Karpas-422 (cell line): ENCODE results near the gene NPM3. TPM values are rescaled to one million over a fixed set of nuclear protein-coding genes. Genes with fewer than 3 reads are reported as not detected.

ENCODE experiments used
- DNase-seq: peaks from one replicate; pipeline ENCODE4 v3.0.0-alpha.2; 2015
- H2AFZ ChIP-seq: fragments of 200-600 bp; sonication (generic); 2 replicates; pipeline ENCODE4 v1.6.1; 2014; ENCODE audit warnings: antibody characterized with exemption, low read length, mixed read lengths
- H3K27ac ChIP-seq: fragments of 200-600 bp; sonication (generic); 2 replicates; pipeline ENCODE4 v1.5.1; 2014; ENCODE audit warnings: mild to moderate bottlenecking, low read length, moderate library complexity
- H3K27me3 ChIP-seq: fragments of 200-600 bp; sonication (generic); 2 replicates; pipeline ENCODE4 v1.6.1; 2014; ENCODE audit warnings: low read length, mixed read lengths
- H3K36me3 ChIP-seq: fragments of 200-600 bp; sonication (generic); 2 replicates; pipeline ENCODE4 v1.6.1; 2014; ENCODE audit warnings: low read length, mixed read lengths; ENCODE audit not compliant: insufficient read depth
- H3K4me1 ChIP-seq: fragments of 200-600 bp; sonication (generic); 2 replicates; pipeline ENCODE4 v1.6.1; 2014; ENCODE audit warnings: mild to moderate bottlenecking, low read length, mixed read lengths
- H3K4me2 ChIP-seq: fragments of 200-600 bp; sonication (generic); 2 replicates; pipeline ENCODE4 v1.6.1; 2014; ENCODE audit warnings: low read length, low read depth, mild to moderate bottlenecking; ENCODE audit not compliant: poor library complexity, severe bottlenecking
- H3K4me3 ChIP-seq: fragments of 200-600 bp; sonication (generic); 2 replicates; pipeline ENCODE4 v1.5.1; 2014; ENCODE audit warnings: mild to moderate bottlenecking, antibody characterized with exemption, low read length, mixed read lengths
- H3K79me2 ChIP-seq: fragments of 200-600 bp; sonication (generic); 2 replicates; pipeline ENCODE4 v1.6.1; 2014; ENCODE audit warnings: mild to moderate bottlenecking, low read length, mixed read lengths
- H3K9ac ChIP-seq: fragments of 200-600 bp; sonication (generic); 2 replicates; pipeline ENCODE4 v1.6.0; 2014; ENCODE audit warnings: low read length
- H3K9me2 ChIP-seq: fragments of 200-600 bp; sonication (generic), shearing (Covaris generic); replicated peaks from 2 replicates; pipeline ENCODE4 v1.6.0; 2014; ENCODE audit warnings: mild to moderate bottlenecking, low read length, moderate library complexity; ENCODE audit not compliant: insufficient read depth
- H3K9me3 ChIP-seq: fragments of 300-700, 200-600 bp; sonication (generic); 2 replicates; pipeline ENCODE4 v1.6.1; 2014; ENCODE audit warnings: low read length, mixed read lengths
- H4K20me1 ChIP-seq: fragments of 200-600 bp; sonication (generic); 2 replicates; pipeline ENCODE4 v1.6.1; 2014; ENCODE audit warnings: mild to moderate bottlenecking, antibody characterized with exemption, low read length, low read depth; ENCODE audit not compliant: insufficient read depth
- total RNA-seq: library from RNA; depleted of rRNA; stranded (reverse); fragments of >200 nt; shearing (Covaris generic); gene quantifications from 2 replicates; pipeline ENCODE4 v1.2.3, GENCODE V29; 2014; ENCODE audit warnings: low replicate concordance

The NPM3 gene
- total RNA-seq, 1 experiment from 2014 or later = 46.1 TPM

DNA sequence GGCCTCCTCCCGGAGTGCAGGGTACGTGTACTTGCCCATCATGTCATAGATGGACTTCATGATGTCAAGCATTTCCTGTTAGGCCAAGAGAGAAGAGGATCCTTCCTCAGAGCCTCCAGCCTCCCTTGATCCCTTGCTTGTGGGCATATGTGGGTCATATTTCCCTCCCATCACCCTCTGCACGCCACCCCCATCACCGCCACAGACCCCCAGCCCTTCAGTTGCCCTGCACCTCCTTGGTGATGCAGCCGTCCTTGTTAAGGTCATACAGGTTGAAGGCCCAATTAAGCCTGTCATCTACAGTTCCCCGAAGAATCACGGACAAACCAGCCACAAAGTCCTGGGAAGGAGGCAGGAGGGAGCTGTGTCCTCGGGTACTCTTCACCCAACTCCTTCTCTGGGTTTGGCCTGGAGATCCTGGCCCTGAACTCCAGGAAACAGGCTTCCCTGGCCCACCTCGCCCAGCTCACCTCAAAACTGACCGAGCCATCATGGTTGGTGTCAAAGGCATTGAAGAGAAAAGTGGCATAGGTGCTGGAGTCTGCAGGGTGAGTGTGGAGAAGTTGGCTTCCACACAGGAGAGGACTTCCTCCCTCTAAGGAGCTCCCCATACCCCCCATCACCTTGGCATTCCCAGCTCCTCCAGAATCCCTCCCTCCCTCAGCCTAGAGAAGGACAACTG, 44.8 kb upstream of the NPM3 start:
- H4K20me1 ChIP-seq = no peaks in the 10 kb centered on the region
- no peaks in the 10 kb centered on the region for H3K36me3 ChIP-seq
- no peak overlapping the region for H3K4me3 ChIP-seq
- no peak overlapping the region for H3K27ac ChIP-seq
- no peaks in the 10 kb centered on the region for H3K9me2 ChIP-seq
- H3K4me1 ChIP-seq = peaks cover 37% of the 10 kb centered on the region
- DNase-seq = no peak
- no peak overlapping the region for H3K9ac ChIP-seq
- H2AFZ ChIP-seq = no peak overlapping the region
- no peak overlapping the region for H3K4me2 ChIP-seq
- no peaks in the 10 kb centered on the region for H3K27me3 ChIP-seq
- no peaks in the 10 kb centered on the region for H3K9me3 ChIP-seq
- no peaks in the 10 kb centered on the region for H3K79me2 ChIP-seq

DNA sequence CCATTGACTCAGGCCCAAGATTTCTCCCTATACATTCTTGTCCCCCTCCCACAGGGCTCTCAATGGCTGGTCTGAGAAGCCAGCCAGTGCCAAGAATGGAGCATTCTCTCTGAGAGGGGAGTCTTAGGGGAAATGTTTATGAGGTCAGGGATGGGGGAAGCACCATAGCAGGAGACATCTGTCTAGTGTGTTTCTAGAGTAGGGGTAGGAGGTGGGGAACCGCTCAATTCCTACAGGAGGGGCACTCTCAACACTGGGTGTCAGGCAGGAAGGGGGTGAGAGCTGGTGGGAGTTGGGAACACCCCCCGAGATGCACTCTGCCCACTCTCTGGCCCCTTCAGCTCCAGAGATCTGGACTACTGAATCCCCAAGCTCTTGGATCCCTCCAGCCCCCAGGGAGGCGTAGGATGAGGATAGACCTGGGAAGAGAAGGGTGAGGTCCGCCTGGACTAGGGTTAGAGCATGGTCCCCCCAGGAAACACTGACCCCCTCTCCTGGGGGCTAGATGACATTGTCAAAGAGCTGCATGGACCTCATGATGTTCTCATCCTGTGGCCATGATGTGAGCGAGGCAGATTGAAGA, 43.7 kb upstream of the NPM3 start:
- Histone ChIP-seq H3K9me3 (no peaks in the 10 kb centered on the region), H3K36me3 (no peaks in the 10 kb centered on the region), H3K4me3 (no peak overlapping the region), H3K79me2 (no peaks in the 10 kb centered on the region), H3K27ac (no peak overlapping the region), H3K9ac (no peak overlapping the region), H2AFZ (no peak overlapping the region), H4K20me1 (no peaks in the 10 kb centered on the region), H3K9me2 (no peaks in the 10 kb centered on the region), H3K4me1 (peaks cover 27% of the 10 kb centered on the region), H3K4me2 (no peak overlapping the region), H3K27me3 (no peaks in the 10 kb centered on the region)
- no peak for DNase-seq

DNA sequence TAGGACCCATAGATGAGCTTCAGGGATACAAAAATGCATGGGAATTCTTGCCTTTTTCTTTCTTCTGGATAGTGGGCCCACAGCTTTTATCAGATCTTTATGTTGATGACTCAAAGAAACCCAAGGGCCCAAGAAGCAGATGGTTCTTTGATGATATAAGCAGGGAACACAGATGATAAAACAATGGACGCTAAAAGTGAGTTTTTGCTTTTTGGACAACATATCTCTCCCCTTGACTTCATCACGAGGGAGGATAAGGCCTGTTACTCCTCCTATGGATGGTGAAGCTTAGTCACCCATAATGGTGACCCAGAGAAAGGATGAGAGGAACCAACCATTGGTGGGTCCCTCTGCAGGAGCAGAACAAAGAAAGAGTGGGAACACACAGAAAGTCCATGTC, 41.5 kb upstream of the NPM3 start:
- no peaks in the 10 kb centered on the region for H3K9me2 ChIP-seq

DNA sequence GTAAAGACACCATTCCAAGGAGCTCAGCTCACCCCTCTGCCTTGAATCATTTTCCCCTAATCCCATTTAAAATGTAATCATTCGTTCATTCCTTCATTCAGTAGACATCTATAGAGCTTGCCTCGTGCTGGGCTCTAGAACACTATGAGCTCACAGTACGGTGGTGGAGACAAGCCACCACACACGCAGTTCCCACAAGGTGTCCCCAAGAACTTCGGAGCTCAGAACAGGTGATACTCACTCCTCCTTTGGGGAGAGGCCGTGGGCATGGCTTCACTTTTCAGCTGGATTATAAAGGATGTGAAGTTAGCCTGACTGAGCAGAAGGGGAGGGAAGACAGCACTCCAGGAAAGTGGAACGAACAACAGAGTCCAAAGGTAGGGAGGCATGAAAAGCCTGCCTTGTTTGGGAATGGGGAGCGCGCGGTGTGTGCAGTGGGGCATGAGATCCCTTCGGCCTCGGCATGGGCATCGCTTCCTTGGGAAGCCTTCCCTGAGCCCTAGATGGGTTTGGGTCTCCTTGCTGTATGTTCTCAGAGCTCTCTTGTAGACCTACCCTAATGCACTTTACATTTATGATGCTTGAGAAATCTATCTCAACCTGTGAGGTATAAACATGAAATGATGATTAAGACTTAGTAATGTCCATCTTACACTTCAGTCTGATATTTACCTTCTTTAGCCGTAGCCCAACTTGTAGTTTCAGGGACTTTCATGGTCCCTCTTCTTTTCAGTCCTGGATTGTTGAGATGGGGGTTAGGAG, 35.8 kb upstream of the NPM3 start:
- no peak for DNase-seq
- H3K9me2 ChIP-seq = no peaks in the 10 kb centered on the region
- peak overlapping the region; percentile 71 for H3K9ac ChIP-seq
- H3K4me2 ChIP-seq = peak overlapping the region; percentile 83
- no peaks in the 10 kb centered on the region for H3K27me3 ChIP-seq
- H3K9me3 ChIP-seq = no peaks in the 10 kb centered on the region
- H3K79me2 ChIP-seq = peaks cover 40% of the 10 kb centered on the region
- peak overlapping the region; percentile 36; the same call in 1 of the 2 replicates for H2AFZ ChIP-seq
- peaks cover 18% of the 10 kb centered on the region; the same call in 1 of the 2 replicates for H4K20me1 ChIP-seq
- peaks cover 25% of the 10 kb centered on the region for H3K4me1 ChIP-seq
- peak overlapping the region; percentile 71 for H3K4me3 ChIP-seq
- no peaks in the 10 kb centered on the region for H3K36me3 ChIP-seq
- H3K27ac ChIP-seq = peak overlapping the region; percentile 43; the same call in 1 of the 2 replicates

More for the DNA sequence above, 41.5 kb upstream of the NPM3 start:
- no peak overlapping the region for H3K9ac ChIP-seq
- no peak overlapping the region for H3K4me2 ChIP-seq
- no peak overlapping the region for H3K27ac ChIP-seq
- no peaks in the 10 kb centered on the region for H4K20me1 ChIP-seq
- no peaks in the 10 kb centered on the region for H3K79me2 ChIP-seq
- peaks cover 5% of the 10 kb centered on the region for H3K4me1 ChIP-seq
- no peaks in the 10 kb centered on the region for H3K27me3 ChIP-seq
- H3K36me3 ChIP-seq = no peaks in the 10 kb centered on the region
- no peak for DNase-seq
- H3K4me3 ChIP-seq = no peak overlapping the region
- H3K9me3 ChIP-seq = no peaks in the 10 kb centered on the region
- H2AFZ ChIP-seq = no peak overlapping the region

DNA sequence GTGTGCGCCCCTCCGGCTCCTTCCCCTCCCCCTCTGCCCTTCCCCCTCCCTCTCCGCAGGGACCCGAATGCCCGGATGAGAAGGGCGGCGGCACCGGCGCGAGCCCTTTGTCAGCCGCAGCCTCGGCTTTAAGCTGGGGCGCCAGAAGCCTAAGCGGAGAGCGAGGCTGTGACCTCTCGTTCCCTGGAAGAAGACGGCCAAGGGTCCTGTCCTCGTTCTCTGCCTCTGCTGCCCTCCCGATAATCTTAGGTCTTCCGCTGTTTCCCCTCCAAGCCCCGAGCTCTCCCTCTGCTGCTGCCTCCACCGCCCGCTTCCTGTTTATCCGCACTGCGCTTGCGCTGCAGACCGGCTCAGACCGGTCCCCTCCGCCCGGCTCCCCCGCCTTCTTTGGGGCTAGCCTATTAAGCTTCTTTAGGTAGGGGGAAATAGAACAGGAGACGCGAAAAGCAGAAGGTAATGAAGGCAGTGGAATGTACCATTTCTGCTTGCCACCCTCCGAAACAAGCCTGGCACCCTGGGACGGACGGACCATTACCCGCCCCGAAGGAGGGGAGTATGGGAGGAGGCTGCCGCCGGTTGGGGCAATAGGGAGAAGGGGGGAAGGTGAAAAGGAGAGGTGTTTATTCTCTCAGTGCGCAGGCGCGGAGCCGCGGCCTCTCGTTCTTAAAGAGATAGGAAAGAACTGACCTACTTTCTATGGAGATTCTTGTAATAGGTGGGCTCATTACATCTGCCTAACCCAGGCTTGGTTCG, 35.0 kb upstream of the NPM3 start, which contains the start of gene OGA:
TSS of gene OGA (minus strand) at position 326 of the 753 bp plus-strand sequence. CDS start 422 bp downstream, outside the sequence.
- Histone ChIP-seq H4K20me1 (peaks cover 19% of the 10 kb centered on the region; the same call in 1 of the 2 replicates), H3K27me3 (no peaks in the 10 kb centered on the region), H3K9me2 (no peaks in the 10 kb centered on the region), H2AFZ (peak within 1 kb of the TSS; percentile 36; the same call in 1 of the 2 replicates), H3K4me2 (peak within 1 kb of the TSS; percentile 93), H3K27ac (peak within 1 kb of the TSS; percentile 73), H3K4me3 (peak within 1 kb of the TSS; percentile 78), H3K4me1 (peaks cover 33% of the 10 kb centered on the region), H3K9ac (peak within 1 kb of the TSS; percentile 86), H3K36me3 (peaks cover 2% of the 10 kb centered on the region; the same call in 1 of the 2 replicates), H3K79me2 (peaks cover 47% of the 10 kb centered on the region), H3K9me3 (no peaks in the 10 kb centered on the region)
- DNase-seq = peak; percentile 96

DNA sequence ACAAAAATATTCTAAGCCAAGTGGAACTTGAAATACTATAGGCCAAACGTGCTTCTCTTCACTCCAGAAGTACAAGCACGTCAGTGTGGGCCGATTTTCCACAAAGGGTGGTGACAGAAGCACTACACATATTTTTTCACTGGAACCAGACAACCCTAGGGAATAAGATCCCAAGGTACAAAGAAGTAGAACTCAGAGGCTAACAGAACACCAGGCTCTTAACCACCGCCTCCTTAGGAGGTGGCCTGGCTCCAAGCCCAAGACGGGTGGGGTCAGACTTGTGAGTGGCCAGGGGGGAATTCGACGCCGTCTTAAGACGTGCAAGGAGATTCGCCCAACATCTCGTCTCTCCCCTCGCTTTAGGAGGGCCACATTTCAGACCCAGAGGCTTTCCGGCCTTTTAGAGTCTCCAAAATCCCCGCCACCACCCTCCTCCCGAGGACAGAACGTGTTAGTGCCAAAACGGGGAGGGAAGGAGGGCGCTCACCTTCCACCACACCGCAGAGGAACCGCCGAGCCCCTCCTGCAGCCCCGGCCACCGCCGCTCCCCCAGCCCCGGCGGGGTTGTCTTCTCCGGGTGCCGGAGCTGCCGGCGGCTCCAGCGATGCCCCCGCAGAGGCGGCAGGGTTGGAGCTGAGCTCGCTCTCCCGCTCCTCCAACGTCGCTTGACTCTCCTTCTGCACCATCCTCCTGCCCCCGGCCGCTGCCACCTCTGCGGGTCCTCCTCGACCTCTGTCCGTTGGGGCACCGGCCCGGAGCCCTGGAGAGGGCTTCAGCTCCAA, 34.3 kb upstream of the NPM3 start:
- Histone ChIP-seq H3K27ac (peak overlapping the region; percentile 73), H3K4me2 (peak overlapping the region; percentile 93), H3K36me3 (peaks cover 10% of the 10 kb centered on the region; the same call in 1 of the 2 replicates), H2AFZ (no peak overlapping the region), H4K20me1 (peaks cover 19% of the 10 kb centered on the region; the same call in 1 of the 2 replicates), H3K4me3 (peak overlapping the region; percentile 78), H3K27me3 (no peaks in the 10 kb centered on the region), H3K9me2 (no peaks in the 10 kb centered on the region), H3K9ac (peak overlapping the region; percentile 86), H3K9me3 (no peaks in the 10 kb centered on the region), H3K4me1 (peaks cover 34% of the 10 kb centered on the region), H3K79me2 (peaks cover 55% of the 10 kb centered on the region)
- peak; percentile 72 for DNase-seq

DNA sequence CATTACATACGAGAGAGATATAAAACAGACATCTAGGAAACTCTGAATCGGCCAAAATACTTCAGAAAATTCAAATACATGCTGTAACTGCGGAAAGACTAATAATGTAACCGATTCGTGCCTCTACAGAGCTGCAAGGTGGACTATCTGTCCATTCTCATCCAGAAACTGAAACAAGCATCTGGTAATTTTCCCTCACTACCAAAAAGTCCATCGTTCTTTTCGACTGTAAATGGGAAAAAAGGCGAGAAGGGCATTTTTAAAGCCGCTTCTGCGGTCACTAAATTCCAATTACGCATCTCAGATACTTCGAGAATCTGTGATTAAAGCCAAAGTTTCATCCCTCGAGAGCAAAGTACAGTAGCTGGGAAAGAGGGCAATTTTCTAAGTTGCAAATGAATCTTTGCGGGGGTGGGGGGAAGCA, 33.7 kb upstream of the NPM3 start:
- Histone ChIP-seq H3K36me3 (peaks cover 10% of the 10 kb centered on the region; the same call in 1 of the 2 replicates), H3K27ac (peak overlapping the region; percentile 73), H3K4me3 (peak overlapping the region; percentile 78), H3K4me2 (peak overlapping the region; percentile 93), H3K9ac (peak overlapping the region; percentile 86), H3K79me2 (peaks cover 61% of the 10 kb centered on the region), H3K9me2 (no peaks in the 10 kb centered on the region), H2AFZ (no peak overlapping the region), H3K4me1 (peaks cover 34% of the 10 kb centered on the region), H3K27me3 (no peaks in the 10 kb centered on the region), H4K20me1 (peaks cover 19% of the 10 kb centered on the region; the same call in 1 of the 2 replicates), H3K9me3 (no peaks in the 10 kb centered on the region)
- DNase-seq = no peak
